GM23248 (cell line): ENCODE results near the gene LSAMP.

Experiments used
- EZH2 ChIP-seq: fragments of 200-600 bp; sonication (generic); IDR thresholded peaks from 2 replicates; pipeline ENCODE4 v1.6.1; 2018; ENCODE audit warnings: antibody characterized with exemption, mild to moderate bottlenecking; ENCODE audit not compliant: insufficient read depth, poor library complexity, severe bottlenecking
- EZH2phosphoT487 ChIP-seq: fragments of 200-600 bp; sonication (generic); IDR thresholded peaks from 2 replicates; pipeline ENCODE4 v1.6.1; 2018; ENCODE audit warnings: antibody characterized with exemption, moderate library complexity, mild to moderate bottlenecking, low read depth; ENCODE audit not compliant: insufficient read depth

- TF ChIP-seq EZH2phosphoT487 (no peak), EZH2 (no peak)
These were observed 292.1 kb downstream of the LSAMP start for GRCh38 chr3:116153174-116153573.
